ENCODE data around the gene TMEM126A.

TMEM126A gene

GRCh38 chr11:85698195-85698594 is 50.4 kb downstream of the TMEM126A start:
- DNase-seq = no peak

- DNase-seq = no peak
Measured at GRCh38 chr11:85699957-85700741, 52.4 kb downstream of the TMEM126A start.

GRCh38 chr11:85704967-85705366 is 57.2 kb downstream of the TMEM126A start:
- DNase-seq = no peak

GRCh38 chr11:85705800-85706199 is 58.0 kb downstream of the TMEM126A start:
- no peak for DNase-seq

Data from NCI-H2029 (cell line).